Measurements from ENCODE around the gene SYT7.

DNA sequence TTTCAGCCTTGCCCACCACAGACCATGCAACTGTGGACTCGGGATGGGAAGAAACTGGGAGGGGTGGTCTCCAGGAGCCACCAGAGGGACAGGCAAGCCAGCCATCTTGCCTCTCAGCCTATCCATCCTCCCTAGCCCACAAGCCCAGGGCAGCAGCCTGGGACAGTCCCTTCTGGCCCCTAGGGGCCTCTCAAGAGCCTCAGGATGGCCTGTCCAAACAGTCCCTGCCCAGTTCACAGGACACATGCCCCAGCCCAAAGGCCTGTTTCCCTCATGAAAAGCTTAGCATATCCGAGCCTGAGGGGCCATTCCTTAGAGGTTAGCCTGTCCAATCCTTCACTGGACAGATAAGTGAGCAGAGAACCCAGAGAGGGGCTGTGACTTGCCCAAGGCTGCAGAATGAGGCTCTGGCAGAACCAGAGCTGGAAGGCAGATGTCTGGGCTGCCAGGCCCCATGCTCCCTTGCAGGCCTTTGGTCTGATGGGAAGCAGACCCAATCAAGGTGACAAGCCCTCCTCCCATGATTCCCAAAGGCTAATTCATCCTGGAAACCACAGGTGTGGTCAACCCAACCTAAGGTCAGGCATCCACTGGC is 44.1 kb downstream of the SYT7 start:
- TF ChIP-seq, protein P1, sequence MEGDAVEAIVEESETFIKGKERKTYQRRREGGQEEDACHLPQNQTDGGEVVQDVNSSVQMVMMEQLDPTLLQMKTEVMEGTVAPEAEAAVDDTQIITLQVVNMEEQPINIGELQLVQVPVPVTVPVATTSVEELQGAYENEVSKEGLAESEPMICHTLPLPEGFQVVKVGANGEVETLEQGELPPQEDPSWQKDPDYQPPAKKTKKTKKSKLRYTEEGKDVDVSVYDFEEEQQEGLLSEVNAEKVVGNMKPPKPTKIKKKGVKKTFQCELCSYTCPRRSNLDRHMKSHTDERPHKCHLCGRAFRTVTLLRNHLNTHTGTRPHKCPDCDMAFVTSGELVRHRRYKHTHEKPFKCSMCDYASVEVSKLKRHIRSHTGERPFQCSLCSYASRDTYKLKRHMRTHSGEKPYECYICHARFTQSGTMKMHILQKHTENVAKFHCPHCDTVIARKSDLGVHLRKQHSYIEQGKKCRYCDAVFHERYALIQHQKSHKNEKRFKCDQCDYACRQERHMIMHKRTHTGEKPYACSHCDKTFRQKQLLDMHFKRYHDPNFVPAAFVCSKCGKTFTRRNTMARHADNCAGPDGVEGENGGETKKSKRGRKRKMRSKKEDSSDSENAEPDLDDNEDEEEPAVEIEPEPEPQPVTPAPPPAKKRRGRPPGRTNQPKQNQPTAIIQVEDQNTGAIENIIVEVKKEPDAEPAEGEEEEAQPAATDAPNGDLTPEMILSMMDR (IDR thresholded peaks at IDR 0.05 in 8 of 11, conservative IDR thresholded peaks at IDR 0.05 in 3 of 11), result no peak
- TF ChIP-seq POLR2A (IDR thresholded peaks at IDR 0.05), result no peak

All from spleen (tissue), 7 donors.